Thyroid gland (tissue), 4 donors: Measurements from ENCODE around the gene CD300A.

Experiments used
- POLR2A ChIP-seq, 2 donors: fragments of 450-650 bp; IDR thresholded peaks; one replicate each; pipeline ENCODE4 v1.6.1; 2017; ENCODE audit warnings: antibody characterized with exemption in 2 of 2, mild to moderate bottlenecking in 2 of 2, moderate library complexity in 1 of 2
- TF ChIP-seq, protein P1 (sequence below), 6 experiments: fragments of 200-600 bp in 3 of 6; fragments of 450-650 bp in 3 of 6; sonication (generic) in 3 of 6; IDR thresholded peaks; one replicate each; pipeline ENCODE4 v1.5.1; 2016 to 2019; ENCODE audit warnings: antibody characterized with exemption in 6 of 6, mild to moderate bottlenecking in 2 of 6, inconsistent platforms in 1 of 6, moderate library complexity in 1 of 6

- TF ChIP-seq, protein P1, sequence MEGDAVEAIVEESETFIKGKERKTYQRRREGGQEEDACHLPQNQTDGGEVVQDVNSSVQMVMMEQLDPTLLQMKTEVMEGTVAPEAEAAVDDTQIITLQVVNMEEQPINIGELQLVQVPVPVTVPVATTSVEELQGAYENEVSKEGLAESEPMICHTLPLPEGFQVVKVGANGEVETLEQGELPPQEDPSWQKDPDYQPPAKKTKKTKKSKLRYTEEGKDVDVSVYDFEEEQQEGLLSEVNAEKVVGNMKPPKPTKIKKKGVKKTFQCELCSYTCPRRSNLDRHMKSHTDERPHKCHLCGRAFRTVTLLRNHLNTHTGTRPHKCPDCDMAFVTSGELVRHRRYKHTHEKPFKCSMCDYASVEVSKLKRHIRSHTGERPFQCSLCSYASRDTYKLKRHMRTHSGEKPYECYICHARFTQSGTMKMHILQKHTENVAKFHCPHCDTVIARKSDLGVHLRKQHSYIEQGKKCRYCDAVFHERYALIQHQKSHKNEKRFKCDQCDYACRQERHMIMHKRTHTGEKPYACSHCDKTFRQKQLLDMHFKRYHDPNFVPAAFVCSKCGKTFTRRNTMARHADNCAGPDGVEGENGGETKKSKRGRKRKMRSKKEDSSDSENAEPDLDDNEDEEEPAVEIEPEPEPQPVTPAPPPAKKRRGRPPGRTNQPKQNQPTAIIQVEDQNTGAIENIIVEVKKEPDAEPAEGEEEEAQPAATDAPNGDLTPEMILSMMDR (IDR thresholded peaks at IDR 0.05), result no peak
- TF ChIP-seq POLR2A (IDR thresholded peaks at IDR 0.05), result no peak
These were observed 41.7 kb downstream of the CD300A start for GRCh38 chr17:74508156-74508555.
